22Rv1 (cell line): ENCODE results near the gene KIAA2012.
"Not testable (repeated sequence)": the region's sequence is repeated elsewhere in the genome, so short reads cannot be mapped to it uniquely, and the experiment has no call there.

Source experiments
- H3K27ac ChIP-seq: fragments of 450-650 bp; 2 replicates; pipeline ENCODE4 v1.5.1; 2017
- ZFX ChIP-seq: fragments of 450-650 bp; IDR thresholded peaks from 2 replicates; pipeline ENCODE4 v1.6.1; 2017; ENCODE audit warnings: antibody characterized with exemption, borderline replicate concordance
- TF ChIP-seq, protein P1 (sequence below): fragments of 450-650 bp; IDR thresholded peaks from 2 replicates; pipeline ENCODE4 v1.5.1; 2017; ENCODE audit warnings: mild to moderate bottlenecking

The KIAA2012 gene

DNA sequence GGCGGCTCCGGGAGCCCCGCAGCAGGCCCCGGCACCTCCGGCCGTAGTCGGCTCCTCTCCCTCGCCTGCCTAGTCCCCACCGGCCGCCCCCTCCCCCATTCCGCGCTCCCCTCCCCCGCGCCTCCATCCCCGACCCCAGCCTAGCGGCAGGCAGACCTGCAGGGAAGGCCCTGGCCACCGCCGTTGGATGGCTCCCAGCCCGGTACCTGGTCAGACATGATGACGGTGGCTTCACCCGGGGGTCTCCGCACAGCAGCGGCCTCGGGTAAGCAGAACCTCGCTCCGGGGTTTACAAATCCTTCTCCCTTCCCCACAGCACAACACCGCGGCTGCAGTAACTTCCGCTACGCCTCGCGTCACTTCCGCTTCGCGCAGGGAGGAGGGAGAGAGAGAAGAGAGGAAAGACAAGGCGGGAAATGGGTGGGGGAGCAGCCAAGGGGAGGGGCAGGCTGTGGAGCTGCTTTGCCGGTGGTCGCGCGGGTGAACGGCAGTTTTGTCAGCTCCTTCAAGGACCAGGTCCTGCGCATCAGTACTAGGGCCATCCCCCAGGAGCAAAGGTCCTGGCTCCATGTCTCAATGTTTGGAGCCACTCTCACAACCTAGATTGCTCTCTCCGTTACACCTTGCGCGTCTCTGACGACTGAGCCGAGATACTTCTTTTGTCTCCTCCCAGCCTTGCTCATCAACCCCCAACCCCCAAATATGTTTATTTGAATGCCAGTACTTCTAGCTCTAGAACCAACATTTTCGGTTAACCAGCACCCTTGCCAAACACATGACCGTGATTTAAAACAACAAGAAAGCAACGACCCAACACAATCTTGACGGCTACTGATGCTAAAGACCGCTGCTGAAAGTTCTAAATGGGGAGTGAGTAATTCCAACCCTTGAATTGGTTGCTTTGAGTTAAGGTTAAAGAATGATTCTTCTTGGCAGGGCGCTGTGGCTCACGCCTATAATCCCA is 165.5 kb downstream of the KIAA2012 start, which contains the start of gene SUMO1:
Gene SUMO1 (minus strand): TSS at position 364 of the 964 bp plus-strand sequence. CDS start 146 bp downstream, at position 218.
- TF ChIP-seq, protein P1, sequence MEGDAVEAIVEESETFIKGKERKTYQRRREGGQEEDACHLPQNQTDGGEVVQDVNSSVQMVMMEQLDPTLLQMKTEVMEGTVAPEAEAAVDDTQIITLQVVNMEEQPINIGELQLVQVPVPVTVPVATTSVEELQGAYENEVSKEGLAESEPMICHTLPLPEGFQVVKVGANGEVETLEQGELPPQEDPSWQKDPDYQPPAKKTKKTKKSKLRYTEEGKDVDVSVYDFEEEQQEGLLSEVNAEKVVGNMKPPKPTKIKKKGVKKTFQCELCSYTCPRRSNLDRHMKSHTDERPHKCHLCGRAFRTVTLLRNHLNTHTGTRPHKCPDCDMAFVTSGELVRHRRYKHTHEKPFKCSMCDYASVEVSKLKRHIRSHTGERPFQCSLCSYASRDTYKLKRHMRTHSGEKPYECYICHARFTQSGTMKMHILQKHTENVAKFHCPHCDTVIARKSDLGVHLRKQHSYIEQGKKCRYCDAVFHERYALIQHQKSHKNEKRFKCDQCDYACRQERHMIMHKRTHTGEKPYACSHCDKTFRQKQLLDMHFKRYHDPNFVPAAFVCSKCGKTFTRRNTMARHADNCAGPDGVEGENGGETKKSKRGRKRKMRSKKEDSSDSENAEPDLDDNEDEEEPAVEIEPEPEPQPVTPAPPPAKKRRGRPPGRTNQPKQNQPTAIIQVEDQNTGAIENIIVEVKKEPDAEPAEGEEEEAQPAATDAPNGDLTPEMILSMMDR: no peak
- no peak for TF ChIP-seq ZFX

DNA sequence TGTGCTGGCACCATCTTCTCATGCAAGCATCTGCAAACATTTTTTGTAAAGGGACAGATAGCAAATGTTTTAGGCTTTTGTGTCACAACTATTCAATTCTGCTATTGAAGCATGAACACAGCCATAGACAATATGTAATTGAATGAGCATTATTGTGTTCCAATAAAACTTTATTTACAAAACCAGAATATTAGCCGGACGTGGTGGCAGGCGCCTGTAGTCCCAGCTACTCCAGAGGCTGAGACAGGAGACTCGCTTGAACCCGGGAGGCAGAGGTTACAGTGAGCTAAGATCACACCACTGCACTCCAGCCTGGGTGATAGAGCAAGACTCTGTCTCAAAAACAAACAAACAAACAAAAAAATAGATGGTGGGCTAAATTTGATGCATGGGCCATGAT is 174.7 kb downstream of the KIAA2012 start:
- not testable (repeated sequence) for H3K27ac ChIP-seq

More for the DNA sequence above, 165.5 kb downstream of the KIAA2012 start, which contains the start of gene SUMO1:
- peak within 1 kb of the TSS; percentile 67 for H3K27ac ChIP-seq

DNA sequence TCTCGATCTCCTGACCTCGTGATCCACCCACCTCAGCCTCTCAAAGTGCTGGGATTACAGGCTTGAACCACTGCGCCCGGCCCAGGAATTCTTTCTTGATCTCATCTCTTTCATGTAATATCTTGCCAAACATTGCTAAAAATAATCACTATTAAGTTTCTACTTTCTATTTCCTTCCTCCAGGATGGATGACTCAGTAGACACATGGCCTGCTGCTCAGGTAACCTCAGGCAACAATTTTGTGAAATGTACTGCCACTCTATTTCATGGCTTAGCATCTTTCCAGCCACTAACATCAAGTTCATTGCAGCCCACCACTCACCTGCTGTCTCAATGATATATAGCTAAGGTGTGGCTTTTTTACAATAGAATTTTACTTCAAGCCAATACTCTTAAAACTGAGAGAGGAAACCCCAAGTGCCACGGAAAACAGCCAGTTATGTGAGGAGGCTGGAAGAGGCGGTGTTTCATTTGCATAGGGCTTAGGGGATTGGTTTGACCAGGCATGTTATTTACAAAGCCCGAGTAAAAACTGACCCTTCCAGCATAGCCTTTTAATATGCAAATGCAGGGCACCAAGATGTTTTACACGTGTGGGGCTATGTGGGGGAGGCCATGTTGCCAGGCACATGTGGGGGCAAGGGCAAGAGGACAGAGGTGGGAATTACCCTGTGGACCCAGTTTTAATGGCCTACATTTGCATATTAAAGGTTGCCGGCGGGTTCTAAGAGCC is 176.6 kb downstream of the KIAA2012 start:
- H3K27ac ChIP-seq: no peak overlapping the region
- TF ChIP-seq, protein P1: no peak
- no peak for TF ChIP-seq ZFX

DNA sequence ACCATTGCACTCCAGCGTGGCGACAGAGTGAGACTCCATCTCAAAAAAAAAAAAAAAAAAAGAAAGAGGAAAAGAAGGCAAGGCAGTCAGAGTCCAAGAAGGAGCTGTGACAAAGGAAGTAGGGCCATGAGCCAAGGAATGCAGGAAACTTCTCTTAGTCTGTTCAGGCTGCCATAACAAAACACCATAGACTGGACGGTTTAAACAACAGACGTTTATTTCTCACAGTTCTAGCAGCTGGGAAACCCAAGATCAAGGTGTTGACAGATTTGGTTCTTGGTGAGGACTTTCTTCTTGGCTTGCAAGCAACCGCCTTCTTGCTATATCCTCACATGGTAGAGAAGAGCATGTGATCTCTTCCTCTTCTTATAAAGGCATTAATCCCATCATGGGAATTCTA is 178.4 kb downstream of the KIAA2012 start:
- TF ChIP-seq, protein P1: no peak
- TF ChIP-seq ZFX: no peak
- no peak overlapping the region for H3K27ac ChIP-seq
